IPS-11a (cell line): ENCODE measurements around the gene OR9A2.

ENCODE experiments used
- H3K4me3 ChIP-seq: one replicate; pipeline ENCODE4 v1.5.1; 2013; ENCODE audit warnings: low read depth, low read length, control low read depth

The OR9A2 gene

DNA sequence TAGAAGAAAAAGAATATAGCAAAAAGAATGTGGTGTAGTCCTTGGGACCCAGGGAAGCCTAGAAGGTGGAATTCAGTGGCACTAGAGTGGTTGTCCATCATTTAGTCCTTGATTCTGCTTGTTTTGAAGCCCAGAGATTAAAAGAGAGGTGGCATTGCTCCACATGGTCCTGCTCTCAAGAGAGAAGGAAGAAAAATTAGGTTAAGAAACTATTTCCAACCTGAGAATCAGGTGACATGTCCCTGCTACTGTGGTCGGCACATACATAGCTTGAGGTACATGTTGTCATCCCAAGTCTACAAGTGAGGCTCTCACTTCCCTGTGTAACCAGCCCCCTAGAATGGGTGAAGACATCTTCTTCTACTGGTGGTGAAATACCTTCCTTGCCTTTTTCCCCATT is at the start of gene OR9A2:
Gene OR9A2, minus strand, starts transcription at position 101 of the 400 bp plus-strand sequence. Its CDS starts 0 bp downstream, at position 101.
- H3K4me3 ChIP-seq, result no peak within 1 kb of the TSS

DNA sequence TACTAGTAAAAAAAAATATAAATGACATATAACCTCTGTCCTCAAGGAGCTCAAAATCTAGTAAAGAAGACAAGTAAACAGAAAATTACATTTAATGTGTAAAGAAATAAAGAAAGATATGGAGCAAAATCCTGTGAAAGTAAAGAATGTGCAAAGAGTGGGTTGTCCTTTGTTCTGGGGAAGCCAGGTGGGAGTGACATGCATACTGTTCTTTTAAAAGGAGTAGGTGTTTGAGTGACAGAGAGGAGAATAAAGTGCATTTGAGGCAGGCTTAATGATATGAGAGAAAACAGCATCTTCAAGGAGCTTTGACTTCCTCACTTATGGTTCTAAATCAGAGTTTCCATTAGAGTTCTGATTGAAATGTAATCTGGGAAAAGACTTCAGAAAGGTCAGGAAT is 47.2 kb upstream of the OR9A2 start:
- no peak overlapping the region for H3K4me3 ChIP-seq

DNA sequence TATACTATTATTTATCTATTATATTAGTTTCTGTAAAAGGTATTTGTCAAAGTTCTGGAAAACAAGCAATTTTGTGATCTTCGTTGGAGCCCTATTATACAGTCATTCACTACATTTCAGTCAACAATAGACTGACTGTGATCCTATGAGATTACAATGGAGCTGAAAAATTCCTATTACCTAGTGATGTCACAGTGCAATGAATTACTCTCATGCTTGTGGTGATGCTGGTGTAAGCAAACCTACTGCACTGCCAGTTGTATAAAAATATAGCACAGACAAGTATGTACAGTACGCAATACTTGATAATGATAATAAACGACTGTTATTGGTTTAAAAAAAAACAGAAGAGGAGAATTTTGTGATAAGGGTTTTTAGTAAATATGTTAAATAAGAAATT is 46.6 kb upstream of the OR9A2 start:
- no peak overlapping the region for H3K4me3 ChIP-seq

DNA sequence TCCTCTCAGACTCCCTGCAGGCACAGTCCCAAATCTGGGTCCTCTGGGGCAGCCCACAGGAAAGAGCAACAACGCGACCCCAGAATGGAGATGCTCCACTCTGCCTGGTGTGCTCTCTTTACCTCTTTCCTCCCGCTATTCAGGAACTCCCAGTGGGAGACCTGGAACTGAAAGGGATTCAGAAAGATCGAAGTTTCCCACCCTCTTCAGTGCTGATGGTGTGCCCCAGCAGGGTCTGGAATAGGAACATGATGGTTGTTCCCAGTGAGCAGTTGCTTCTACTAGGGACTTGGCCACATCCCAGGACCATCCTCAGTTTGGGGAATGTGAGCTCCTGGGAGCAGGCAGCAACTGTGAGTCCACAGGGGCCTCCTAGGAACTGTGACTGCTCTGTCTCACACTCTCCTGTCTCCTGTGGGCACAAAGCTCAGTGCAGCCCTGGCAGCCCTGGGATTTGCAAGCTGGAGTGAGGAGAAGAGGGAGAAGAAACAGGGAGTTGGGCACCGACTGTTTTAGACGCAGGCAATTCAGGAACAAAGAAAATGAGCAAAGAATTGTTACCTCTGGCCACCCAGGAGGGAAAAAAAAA is 43.1 kb upstream of the OR9A2 start:
- no peak overlapping the region for H3K4me3 ChIP-seq

- H3K4me3 ChIP-seq, result no peak overlapping the region
Observed at GRCh38 chr7:143068446-143068845, 41.5 kb upstream of the OR9A2 start.

- no peak overlapping the region for H3K4me3 ChIP-seq
Observed at GRCh38 chr7:143063741-143064140, 36.8 kb upstream of the OR9A2 start.

GRCh38 chr7:143055754-143056153 is 28.8 kb upstream of the OR9A2 start:
- H3K4me3 ChIP-seq, result no peak overlapping the region

DNA sequence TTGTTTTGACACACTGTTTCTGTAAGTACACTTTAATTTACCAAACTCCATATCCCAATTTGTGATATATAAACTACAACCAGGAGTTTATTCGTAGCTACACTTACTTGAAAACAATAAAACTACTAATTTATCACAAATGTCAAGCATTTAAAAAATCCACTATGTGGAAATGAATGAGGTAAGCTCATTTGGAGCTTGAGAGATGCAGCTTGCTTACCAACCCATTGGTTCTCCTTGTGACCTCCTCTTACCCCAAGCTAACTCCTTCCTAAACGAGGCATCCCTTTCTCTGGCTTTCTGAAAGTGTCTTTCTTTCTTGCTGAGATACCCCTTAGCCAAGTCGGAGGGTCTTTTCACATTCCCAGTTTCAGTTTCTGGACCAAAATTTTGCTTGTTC is 27.7 kb upstream of the OR9A2 start:
- H3K4me3 ChIP-seq, result no peak overlapping the region

- H3K4me3 ChIP-seq, result no peak within 1 kb of the TSS
Observed at GRCh38 chr7:143052041-143052440, 25.1 kb upstream of the OR9A2 start, which contains the start of gene OR6V1. Gene OR6V1, plus strand, starts transcription at chr7:143052341. Its CDS starts 0 bp downstream, at chr7:143052341.

DNA sequence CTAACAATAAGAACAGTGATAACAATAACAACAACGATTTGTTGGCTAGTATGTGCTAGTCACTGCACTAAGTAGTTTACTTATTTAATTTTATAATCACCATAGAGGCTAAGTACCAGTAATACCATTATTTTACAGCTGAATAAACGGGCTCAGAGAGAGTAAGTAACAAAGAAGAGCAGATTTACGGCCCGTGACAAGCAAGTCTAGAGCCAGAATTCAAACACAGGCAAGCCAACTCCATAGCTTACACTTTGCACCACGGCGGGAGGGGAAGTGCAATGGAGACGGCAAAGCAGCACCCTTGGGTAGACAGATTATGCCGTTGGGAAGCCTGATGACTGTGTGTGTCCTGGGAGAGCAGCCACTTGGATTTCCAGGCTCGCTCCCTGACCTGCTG is 24.0 kb upstream of the OR9A2 start:
- no peak overlapping the region for H3K4me3 ChIP-seq

- no peak overlapping the region for H3K4me3 ChIP-seq
Observed at GRCh38 chr7:143049362-143049761, 22.4 kb upstream of the OR9A2 start.

DNA sequence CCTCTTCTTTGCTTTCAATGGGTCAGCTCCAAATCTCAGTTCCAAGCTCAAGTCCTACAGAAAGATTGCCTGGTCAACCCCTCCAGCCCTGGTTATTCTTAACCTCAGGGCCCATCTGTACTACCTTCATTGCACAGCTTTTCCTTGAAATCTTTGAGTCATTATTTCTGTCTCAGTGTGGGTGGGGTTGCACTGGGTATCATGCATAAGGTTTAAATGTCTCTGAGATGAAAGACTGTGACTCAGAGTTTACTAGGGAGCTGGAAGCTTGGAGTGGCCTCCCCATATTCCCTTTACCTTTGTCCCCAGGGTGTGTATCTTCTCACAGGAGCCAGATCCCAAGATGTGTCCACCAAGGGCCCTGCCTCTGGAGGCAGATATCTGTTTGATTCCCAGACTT is 21.9 kb upstream of the OR9A2 start:
- H3K4me3 ChIP-seq, result no peak overlapping the region

DNA sequence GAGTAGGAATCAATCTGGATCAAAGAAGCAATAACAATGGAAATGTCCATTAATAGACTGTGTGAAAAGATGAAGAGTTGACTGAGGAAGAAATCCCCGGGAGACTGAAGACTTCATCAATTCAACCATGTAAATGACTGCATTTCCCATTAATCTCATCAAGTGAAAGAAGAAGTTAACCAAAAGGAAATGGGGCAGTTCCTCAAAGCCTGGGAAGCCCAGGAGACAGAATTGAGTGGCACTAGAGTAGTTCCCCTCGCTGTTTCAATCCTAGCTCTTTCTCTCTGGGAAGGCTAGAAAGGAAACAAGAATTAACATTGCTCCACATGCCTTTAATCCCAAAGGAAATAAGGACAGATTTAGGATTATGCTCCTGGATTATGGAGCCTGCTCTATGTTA is 20.4 kb upstream of the OR9A2 start:
- no peak overlapping the region for H3K4me3 ChIP-seq

DNA sequence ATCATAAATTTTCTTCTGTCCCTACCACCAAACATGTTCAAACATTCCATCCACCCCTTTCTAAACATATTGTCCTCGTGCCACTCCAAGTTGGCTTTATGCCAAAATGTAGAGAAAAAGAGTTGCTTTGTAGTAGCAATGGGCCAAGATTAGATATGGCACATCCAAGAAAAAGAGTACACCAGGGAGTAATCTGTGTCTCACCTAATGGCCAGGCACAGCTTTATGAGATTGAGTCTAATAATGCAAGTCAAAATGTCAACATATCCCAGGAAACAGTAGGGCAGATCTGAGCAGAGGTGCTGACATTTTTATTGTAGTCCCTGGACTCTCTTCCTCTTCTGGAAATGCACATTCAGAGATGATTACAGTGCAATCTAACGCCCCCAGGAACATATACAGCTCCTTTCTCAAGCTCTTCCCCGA is 19.5 kb upstream of the OR9A2 start:
- no peak overlapping the region for H3K4me3 ChIP-seq

GRCh38 chr7:143043391-143043790 is 16.5 kb upstream of the OR9A2 start:
- no peak overlapping the region for H3K4me3 ChIP-seq

- H3K4me3 ChIP-seq, result no peak overlapping the region
Observed at GRCh38 chr7:143042790-143043271, 15.9 kb upstream of the OR9A2 start.

- H3K4me3 ChIP-seq, result no peak overlapping the region
Observed at GRCh38 chr7:143042159-143042789, 15.3 kb upstream of the OR9A2 start.

DNA sequence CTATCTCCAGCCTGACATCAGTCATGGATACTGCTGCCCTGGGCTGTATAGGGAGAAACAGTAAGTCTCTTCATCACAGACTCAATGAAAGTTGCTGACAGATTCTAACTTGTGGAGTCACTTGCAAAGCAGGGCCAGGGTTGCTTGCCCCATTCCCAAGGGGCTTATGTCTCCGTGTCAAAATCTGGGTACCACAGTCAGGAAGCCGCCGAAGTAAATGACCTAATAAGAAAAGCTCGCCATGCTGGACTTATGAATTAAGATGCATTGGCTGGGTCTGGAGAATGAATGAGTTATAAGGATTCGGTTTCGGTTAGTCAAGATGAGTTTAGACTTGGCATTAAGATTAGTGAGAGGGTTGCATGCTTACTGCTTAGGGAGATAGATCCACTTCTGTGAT is 14.4 kb upstream of the OR9A2 start:
- H3K4me3 ChIP-seq, result no peak overlapping the region

DNA sequence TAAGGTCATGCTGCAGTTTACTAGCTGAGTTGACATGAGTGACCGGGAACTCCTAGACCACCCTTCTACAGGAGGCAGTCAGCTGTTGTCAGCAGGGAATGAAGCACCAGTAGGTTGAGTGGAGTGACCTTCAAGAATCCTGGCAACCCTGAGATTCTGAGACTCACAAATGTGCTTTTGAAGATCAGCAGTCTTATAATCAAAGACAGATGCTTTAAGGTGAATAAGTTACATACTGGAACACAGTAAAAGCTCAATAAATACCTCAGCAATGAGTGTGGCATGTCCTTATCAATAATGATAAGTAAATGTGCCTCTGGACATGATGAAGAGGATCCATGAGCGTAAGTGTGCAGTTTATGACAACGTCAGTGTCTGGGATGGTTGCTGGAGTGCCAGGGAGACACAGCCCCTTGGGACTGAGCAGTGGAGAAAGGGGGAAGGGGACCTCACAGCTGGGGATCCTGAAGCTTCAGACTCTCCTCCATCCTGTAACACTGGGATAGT is 13.3 kb upstream of the OR9A2 start:
- no peak overlapping the region for H3K4me3 ChIP-seq

GRCh38 chr7:143038635-143039034 is 11.7 kb upstream of the OR9A2 start:
- no peak overlapping the region for H3K4me3 ChIP-seq

GRCh38 chr7:143027683-143028082 is 751 bp upstream of the OR9A2 start:
- no peak overlapping the region for H3K4me3 ChIP-seq

- no peak overlapping the region for H3K4me3 ChIP-seq
Observed at GRCh38 chr7:143025371-143025770, 1.6 kb downstream of the OR9A2 start.
